HEK293 (cell line): ENCODE data around the gene KLHDC4.

Source experiments
- GLI4 ChIP-seq: fragments of 450-650 bp; formaldehyde crosslinking; IDR thresholded peaks from 2 replicates; pipeline ENCODE4 v1.5.1; 2016; ENCODE audit warnings: missing biosample characterization, missing genetic modification characterization
- ZNF184 ChIP-seq: fragments of 450-650 bp; IDR thresholded peaks from 2 replicates; pipeline ENCODE4 v1.5.1; 2018; ENCODE audit warnings: missing biosample characterization, mild to moderate bottlenecking, missing genetic modification characterization
- ZNF394 ChIP-seq: fragments of 450-650 bp; formaldehyde crosslinking; IDR thresholded peaks from 2 replicates; pipeline ENCODE4 v1.5.1; 2016; ENCODE audit warnings: missing biosample characterization, missing genetic modification characterization, mild to moderate bottlenecking, moderate library complexity, borderline replicate concordance
- ZNF423 ChIP-seq: fragments of 450-650 bp; formaldehyde crosslinking; IDR thresholded peaks from 2 replicates; pipeline ENCODE4 v1.5.1; 2016; ENCODE audit warnings: missing biosample characterization, missing genetic modification characterization
- ZNF501 ChIP-seq: fragments of 450-650 bp; formaldehyde crosslinking; IDR thresholded peaks from 2 replicates; pipeline ENCODE4 v1.5.1; 2016; ENCODE audit warnings: missing biosample characterization, missing genetic modification characterization
- ZNF510 ChIP-seq: fragments of 450-650 bp; formaldehyde crosslinking; IDR thresholded peaks from 2 replicates; pipeline ENCODE4 v1.5.1; 2018; ENCODE audit warnings: mild to moderate bottlenecking, missing genetic modification characterization, missing biosample characterization; ENCODE audit not compliant: insufficient replicate concordance
- ZNF530 ChIP-seq: fragments of 450-650 bp; formaldehyde crosslinking; IDR thresholded peaks from 2 replicates; pipeline ENCODE4 v1.5.1; 2016; ENCODE audit warnings: low read depth, missing biosample characterization, missing genetic modification characterization
- ZNF621 ChIP-seq: fragments of 450-650 bp; formaldehyde crosslinking; IDR thresholded peaks from 2 replicates; pipeline ENCODE4 v1.5.1; 2017; ENCODE audit warnings: missing biosample characterization, missing genetic modification characterization
- ZNF76 ChIP-seq: fragments of 450-650 bp; formaldehyde crosslinking; IDR thresholded peaks from 2 replicates; pipeline ENCODE4; 2016; ENCODE audit warnings: low read depth, missing biosample characterization, missing genetic modification characterization, borderline replicate concordance
- ZSCAN30 ChIP-seq: fragments of 450-650 bp; IDR thresholded peaks from 2 replicates; pipeline ENCODE4 v1.5.1; 2018; ENCODE audit warnings: missing biosample characterization, mild to moderate bottlenecking, missing genetic modification characterization, moderate library complexity
- TF ChIP-seq, protein P1 (sequence below): fragments of 450-650 bp; formaldehyde crosslinking; IDR thresholded peaks from 2 replicates; pipeline ENCODE4 v1.5.1; 2016; ENCODE audit warnings: missing biosample characterization, missing genetic modification characterization
- TF ChIP-seq, protein P2 (sequence below): fragments of 450-650 bp; formaldehyde crosslinking; IDR thresholded peaks from 2 replicates; pipeline ENCODE4 v1.5.1; 2016; ENCODE audit warnings: missing biosample characterization, missing genetic modification characterization
- TF ChIP-seq, protein P3 (sequence below): fragments of 450-650 bp; formaldehyde crosslinking; IDR thresholded peaks from 2 replicates; pipeline ENCODE4 v1.5.1; 2016; ENCODE audit warnings: missing biosample characterization, missing genetic modification characterization
- TF ChIP-seq, protein P4 (sequence below): fragments of 450-650 bp; formaldehyde crosslinking; IDR thresholded peaks from 2 replicates; pipeline ENCODE4 v1.5.1; 2016; ENCODE audit warnings: missing biosample characterization, missing genetic modification characterization
- TF ChIP-seq, protein P5 (sequence below): fragments of 450-650 bp; formaldehyde crosslinking; IDR thresholded peaks from 2 replicates; pipeline ENCODE4 v1.5.1; 2016; ENCODE audit warnings: missing biosample characterization, missing genetic modification characterization
- TF ChIP-seq, protein P6 (sequence below): fragments of 450-650 bp; formaldehyde crosslinking; IDR thresholded peaks from 2 replicates; pipeline ENCODE4 v1.5.1; 2017; ENCODE audit warnings: missing biosample characterization, missing genetic modification characterization
- TF ChIP-seq, protein P7 (sequence below): fragments of 450-650 bp; formaldehyde crosslinking; IDR thresholded peaks from 2 replicates; pipeline ENCODE4 v1.5.1; 2016; ENCODE audit warnings: missing biosample characterization, missing genetic modification characterization
- TF ChIP-seq, protein P8 (sequence below): fragments of 450-650 bp; formaldehyde crosslinking; IDR thresholded peaks from 2 replicates; pipeline ENCODE4 v1.5.1; 2016; ENCODE audit warnings: missing biosample characterization, missing genetic modification characterization
- TF ChIP-seq, protein P9 (sequence below): fragments of 450-650 bp; formaldehyde crosslinking; IDR thresholded peaks from 2 replicates; pipeline ENCODE4 v1.5.1; 2016; ENCODE audit warnings: missing biosample characterization, missing genetic modification characterization

KLHDC4 gene

DNA sequence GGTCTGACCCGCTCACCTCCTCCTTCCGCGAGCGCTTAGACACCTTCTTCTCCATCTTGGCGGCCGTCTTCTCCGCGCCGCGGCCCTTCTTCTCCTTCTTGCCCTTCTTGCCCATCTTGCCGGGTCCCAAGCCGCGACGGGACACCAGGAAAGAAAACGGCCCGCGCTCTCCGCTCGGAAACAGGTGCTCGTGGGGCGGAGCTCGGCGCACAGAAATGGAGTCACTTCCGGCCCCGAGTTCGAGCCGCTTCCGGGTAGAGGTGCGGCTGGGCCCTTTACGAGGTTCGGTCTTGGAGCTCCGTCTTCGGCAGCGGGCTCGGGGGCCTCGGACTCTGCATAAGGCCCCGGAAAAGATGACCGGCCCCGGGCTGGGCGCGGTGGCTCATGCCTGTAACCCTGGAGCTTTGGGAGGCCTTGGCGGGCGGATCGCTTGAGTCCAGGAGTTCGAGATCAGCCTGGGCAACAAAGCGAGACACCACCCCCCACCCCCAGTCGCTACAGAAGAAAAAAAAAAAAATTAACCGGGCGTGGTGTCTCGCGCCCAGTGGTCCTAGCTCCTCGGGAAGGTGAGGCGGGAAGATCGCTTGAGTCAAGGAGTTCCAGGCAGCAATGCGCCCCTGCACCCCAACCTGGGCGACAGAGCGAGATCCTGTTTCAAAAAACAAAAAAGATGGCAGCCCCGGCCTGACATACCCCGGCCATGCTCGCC is at the start of gene KLHDC4 (continued):
- TF ChIP-seq, protein P1, sequence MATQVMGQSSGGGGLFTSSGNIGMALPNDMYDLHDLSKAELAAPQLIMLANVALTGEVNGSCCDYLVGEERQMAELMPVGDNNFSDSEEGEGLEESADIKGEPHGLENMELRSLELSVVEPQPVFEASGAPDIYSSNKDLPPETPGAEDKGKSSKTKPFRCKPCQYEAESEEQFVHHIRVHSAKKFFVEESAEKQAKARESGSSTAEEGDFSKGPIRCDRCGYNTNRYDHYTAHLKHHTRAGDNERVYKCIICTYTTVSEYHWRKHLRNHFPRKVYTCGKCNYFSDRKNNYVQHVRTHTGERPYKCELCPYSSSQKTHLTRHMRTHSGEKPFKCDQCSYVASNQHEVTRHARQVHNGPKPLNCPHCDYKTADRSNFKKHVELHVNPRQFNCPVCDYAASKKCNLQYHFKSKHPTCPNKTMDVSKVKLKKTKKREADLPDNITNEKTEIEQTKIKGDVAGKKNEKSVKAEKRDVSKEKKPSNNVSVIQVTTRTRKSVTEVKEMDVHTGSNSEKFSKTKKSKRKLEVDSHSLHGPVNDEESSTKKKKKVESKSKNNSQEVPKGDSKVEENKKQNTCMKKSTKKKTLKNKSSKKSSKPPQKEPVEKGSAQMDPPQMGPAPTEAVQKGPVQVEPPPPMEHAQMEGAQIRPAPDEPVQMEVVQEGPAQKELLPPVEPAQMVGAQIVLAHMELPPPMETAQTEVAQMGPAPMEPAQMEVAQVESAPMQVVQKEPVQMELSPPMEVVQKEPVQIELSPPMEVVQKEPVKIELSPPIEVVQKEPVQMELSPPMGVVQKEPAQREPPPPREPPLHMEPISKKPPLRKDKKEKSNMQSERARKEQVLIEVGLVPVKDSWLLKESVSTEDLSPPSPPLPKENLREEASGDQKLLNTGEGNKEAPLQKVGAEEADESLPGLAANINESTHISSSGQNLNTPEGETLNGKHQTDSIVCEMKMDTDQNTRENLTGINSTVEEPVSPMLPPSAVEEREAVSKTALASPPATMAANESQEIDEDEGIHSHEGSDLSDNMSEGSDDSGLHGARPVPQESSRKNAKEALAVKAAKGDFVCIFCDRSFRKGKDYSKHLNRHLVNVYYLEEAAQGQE (tag by site-specific recombination), result no peak
- TF ChIP-seq, protein P2, sequence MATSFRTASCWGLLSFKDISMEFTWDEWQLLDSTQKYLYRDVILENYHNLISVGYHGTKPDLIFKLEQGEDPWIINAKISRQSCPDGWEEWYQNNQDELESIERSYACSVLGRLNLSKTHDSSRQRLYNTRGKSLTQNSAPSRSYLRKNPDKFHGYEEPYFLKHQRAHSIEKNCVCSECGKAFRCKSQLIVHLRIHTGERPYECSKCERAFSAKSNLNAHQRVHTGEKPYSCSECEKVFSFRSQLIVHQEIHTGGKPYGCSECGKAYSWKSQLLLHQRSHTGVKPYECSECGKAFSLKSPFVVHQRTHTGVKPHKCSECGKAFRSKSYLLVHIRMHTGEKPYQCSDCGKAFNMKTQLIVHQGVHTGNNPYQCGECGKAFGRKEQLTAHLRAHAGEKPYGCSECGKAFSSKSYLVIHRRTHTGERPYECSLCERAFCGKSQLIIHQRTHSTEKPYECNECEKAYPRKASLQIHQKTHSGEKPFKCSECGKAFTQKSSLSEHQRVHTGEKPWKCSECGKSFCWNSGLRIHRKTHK, result no peak
- TF ChIP-seq ZNF621 (tag by site-specific recombination) (no peak), ZSCAN30 (tag by site-specific recombination) (0 out of 2 replicates have a peak, but pooled peaks have one; percentile 16), ZNF423 (tag by site-specific recombination) (no peak), ZNF501 (tag by site-specific recombination) (0 out of 2 replicates have a peak, but pooled peaks have one; percentile 26), ZNF510 (tag by site-specific recombination) (no peak), ZNF394 (tag by site-specific recombination) (no peak), ZNF530 (tag by site-specific recombination) (no peak), ZNF184 (no peak), ZNF76 (tag by site-specific recombination) (peak; percentile 71; the same call in 1 of the 2 replicates), GLI4 (tag by site-specific recombination) (no peak)
- TF ChIP-seq, protein P3, sequence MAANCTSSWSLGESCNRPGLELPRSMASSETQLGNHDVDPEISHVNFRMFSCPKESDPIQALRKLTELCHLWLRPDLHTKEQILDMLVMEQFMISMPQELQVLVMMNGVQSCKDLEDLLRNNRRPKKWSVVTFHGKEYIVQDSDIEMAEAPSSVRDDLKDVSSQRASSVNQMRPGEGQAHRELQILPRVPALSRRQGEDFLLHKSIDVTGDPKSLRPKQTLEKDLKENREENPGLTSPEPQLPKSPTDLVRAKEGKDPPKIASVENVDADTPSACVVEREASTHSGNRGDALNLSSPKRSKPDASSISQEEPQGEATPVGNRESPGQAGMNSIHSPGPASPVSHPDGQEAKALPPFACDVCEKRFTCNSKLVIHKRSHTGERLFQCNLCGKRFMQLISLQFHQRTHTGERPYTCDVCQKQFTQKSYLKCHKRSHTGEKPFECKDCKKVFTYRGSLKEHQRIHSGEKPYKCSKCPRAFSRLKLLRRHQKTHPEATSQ (tag by site-specific recombination), result 0 out of 2 replicates have a peak, but pooled peaks have one; percentile 10
- TF ChIP-seq, protein P4, sequence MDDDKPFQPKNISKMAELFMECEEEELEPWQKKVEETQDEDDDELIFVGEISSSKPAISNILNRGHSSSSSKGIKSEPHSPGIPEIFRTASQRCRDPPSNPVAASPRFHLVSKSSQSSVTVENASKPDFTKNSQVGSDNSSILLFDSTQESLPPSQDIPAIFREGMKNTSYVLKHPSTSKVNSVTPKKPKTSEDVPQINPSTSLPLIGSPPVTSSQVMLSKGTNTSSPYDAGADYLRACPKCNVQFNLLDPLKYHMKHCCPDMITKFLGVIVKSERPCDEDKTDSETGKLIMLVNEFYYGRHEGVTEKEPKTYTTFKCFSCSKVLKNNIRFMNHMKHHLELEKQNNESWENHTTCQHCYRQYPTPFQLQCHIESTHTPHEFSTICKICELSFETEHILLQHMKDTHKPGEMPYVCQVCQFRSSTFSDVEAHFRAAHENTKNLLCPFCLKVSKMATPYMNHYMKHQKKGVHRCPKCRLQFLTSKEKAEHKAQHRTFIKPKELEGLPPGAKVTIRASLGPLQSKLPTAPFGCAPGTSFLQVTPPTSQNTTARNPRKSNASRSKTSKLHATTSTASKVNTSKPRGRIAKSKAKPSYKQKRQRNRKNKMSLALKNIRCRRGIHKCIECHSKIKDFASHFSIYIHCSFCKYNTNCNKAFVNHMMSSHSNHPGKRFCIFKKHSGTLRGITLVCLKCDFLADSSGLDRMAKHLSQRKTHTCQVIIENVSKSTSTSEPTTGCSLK (tag by site-specific recombination), result no peak
- TF ChIP-seq, protein P5, sequence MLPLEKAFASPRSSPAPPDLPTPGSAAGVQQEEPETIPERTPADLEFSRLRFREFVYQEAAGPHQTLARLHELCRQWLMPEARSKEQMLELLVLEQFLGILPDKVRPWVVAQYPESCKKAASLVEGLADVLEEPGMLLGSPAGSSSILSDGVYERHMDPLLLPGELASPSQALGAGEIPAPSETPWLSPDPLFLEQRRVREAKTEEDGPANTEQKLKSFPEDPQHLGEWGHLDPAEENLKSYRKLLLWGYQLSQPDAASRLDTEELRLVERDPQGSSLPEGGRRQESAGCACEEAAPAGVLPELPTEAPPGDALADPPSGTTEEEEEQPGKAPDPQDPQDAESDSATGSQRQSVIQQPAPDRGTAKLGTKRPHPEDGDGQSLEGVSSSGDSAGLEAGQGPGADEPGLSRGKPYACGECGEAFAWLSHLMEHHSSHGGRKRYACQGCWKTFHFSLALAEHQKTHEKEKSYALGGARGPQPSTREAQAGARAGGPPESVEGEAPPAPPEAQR (tag by site-specific recombination), result no peak
- TF ChIP-seq, protein P6, sequence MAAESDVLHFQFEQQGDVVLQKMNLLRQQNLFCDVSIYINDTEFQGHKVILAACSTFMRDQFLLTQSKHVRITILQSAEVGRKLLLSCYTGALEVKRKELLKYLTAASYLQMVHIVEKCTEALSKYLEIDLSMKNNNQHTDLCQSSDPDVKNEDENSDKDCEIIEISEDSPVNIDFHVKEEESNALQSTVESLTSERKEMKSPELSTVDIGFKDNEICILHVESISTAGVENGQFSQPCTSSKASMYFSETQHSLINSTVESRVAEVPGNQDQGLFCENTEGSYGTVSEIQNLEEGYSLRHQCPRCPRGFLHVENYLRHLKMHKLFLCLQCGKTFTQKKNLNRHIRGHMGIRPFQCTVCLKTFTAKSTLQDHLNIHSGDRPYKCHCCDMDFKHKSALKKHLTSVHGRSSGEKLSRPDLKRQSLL (tag by site-specific recombination), result no peak
- TF ChIP-seq, protein P7, sequence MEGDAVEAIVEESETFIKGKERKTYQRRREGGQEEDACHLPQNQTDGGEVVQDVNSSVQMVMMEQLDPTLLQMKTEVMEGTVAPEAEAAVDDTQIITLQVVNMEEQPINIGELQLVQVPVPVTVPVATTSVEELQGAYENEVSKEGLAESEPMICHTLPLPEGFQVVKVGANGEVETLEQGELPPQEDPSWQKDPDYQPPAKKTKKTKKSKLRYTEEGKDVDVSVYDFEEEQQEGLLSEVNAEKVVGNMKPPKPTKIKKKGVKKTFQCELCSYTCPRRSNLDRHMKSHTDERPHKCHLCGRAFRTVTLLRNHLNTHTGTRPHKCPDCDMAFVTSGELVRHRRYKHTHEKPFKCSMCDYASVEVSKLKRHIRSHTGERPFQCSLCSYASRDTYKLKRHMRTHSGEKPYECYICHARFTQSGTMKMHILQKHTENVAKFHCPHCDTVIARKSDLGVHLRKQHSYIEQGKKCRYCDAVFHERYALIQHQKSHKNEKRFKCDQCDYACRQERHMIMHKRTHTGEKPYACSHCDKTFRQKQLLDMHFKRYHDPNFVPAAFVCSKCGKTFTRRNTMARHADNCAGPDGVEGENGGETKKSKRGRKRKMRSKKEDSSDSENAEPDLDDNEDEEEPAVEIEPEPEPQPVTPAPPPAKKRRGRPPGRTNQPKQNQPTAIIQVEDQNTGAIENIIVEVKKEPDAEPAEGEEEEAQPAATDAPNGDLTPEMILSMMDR (tag by site-specific recombination), result no peak; the same call in 1 of the 2 replicates
- TF ChIP-seq, protein P8, sequence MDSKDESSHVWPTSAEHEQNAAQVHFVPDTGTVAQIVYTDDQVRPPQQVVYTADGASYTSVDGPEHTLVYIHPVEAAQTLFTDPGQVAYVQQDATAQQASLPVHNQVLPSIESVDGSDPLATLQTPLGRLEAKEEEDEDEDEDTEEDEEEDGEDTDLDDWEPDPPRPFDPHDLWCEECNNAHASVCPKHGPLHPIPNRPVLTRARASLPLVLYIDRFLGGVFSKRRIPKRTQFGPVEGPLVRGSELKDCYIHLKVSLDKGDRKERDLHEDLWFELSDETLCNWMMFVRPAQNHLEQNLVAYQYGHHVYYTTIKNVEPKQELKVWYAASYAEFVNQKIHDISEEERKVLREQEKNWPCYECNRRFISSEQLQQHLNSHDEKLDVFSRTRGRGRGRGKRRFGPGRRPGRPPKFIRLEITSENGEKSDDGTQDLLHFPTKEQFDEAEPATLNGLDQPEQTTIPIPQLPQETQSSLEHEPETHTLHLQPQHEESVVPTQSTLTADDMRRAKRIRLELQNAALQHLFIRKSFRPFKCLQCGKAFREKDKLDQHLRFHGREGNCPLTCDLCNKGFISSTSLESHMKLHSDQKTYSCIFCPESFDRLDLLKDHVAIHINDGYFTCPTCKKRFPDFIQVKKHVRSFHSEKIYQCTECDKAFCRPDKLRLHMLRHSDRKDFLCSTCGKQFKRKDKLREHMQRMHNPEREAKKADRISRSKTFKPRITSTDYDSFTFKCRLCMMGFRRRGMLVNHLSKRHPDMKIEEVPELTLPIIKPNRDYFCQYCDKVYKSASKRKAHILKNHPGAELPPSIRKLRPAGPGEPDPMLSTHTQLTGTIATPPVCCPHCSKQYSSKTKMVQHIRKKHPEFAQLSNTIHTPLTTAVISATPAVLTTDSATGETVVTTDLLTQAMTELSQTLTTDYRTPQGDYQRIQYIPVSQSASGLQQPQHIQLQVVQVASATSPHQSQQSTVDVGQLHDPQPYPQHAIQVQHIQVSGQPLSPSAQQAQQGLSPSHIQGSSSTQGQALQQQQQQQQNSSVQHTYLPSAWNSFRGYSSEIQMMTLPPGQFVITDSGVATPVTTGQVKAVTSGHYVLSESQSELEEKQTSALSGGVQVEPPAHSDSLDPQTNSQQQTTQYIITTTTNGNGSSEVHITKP (tag by site-specific recombination), result no peak
- TF ChIP-seq, protein P9, sequence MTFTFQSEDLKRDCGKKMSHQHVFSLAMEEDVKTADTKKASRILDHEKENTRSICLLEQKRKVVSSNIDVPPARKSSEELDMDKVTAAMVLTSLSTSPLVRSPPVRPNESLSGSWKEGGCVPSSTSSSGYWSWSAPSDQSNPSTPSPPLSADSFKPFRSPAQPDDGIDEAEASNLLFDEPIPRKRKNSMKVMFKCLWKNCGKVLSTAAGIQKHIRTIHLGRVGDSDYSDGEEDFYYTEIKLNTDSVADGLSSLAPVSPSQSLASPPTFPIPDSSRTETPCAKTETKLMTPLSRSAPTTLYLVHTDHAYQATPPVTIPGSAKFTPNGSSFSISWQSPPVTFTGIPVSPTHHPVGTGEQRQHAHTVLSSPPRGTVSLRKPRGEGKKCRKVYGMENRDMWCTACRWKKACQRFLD, result no peak
